ENCODE data around the gene ZNF14. TPM values are rescaled to one million over a fixed set of nuclear protein-coding genes. Genes with fewer than 3 reads are reported as not detected.

Gene ZNF14
- total and polyA plus RNA-seq, 2 donors (not counting 3 experiments of a cell fraction or from before 2014, with no cell fraction given): 0.65 to 2.6 TPM

DNA sequence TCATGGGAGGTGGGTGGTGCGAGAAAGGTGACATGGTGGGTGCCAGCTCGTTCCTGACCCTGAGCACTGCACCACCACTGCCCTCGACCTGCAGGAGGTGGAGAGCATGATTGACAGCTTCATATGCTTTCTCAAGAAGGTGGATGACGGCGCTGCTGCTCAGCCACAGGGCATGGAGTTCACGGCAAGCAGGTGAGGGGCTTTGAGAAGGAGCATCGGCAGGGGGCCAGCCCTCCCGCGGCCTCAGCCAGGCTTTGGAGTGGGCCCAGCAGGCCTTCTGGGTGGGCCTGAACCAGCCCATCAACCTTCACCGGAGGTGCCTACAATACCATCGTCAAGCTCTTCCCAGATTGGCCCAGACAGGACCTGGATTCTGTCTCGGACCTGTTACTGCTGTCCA is 18.9 kb upstream of the ZNF14 start:
- CTCF ChIA-PET: no interaction called here
- BruUV-seq (replicated peaks): no TSS peak

More for the DNA sequence above, 18.9 kb upstream of the ZNF14 start:
- FAIRE-seq (no peak), DNase-seq (ENCODE audit: low read depth, low spot score) (no peak)
- dilution Hi-C loops (cut with MboI; ENCODE audit: extremely low pct_ligation_motif_present, low sequenced_read_pairs): no loop called here
- POLR2A ChIA-PET: no interaction called here
- H3K9me1 ChIP-seq (replicated peaks; ENCODE audit: control insufficient read depth, extremely low read depth, insufficient read depth, low read length): no peaks in the 10 kb centered on the region
- no peaks in the 10 kb centered on the region for H3K79me2 ChIP-seq (ENCODE audit: control insufficient read depth, insufficient read depth, low read length)
- no peaks in the 10 kb centered on the region for H3K36me3 ChIP-seq (ENCODE audit: control insufficient read depth in 2 of 2, extremely low read depth in 1 of 2, insufficient read depth in 2 of 2, low read length in 2 of 2)
- H3K27ac ChIP-seq (ENCODE audit: insufficient read depth, low read depth, low read length): no peak overlapping the region
- no peak overlapping the region for H3K4me2 ChIP-seq (ENCODE audit: insufficient read depth, low read length)
- no peak overlapping the region for H2AFZ ChIP-seq (ENCODE audit: low read depth, low read length)
- intact Hi-C loops (cut with micrococcal nuclease): no loop called here
- H3K4me3 ChIP-seq (replicated peaks in 1 of 3; ENCODE audit: insufficient read depth in 1 of 3, low read depth in 1 of 3, low read length in 3 of 3): no peak overlapping the region
- no peak for TF ChIP-seq EZH2 (IDR thresholded peaks at IDR 0.05; ENCODE audit: borderline replicate concordance, low read depth, low read length, severe bottlenecking)
- no peak for TF ChIP-seq GATA2 (IDR thresholded peaks at IDR 0.05; ENCODE audit: insufficient read depth, insufficient read length, low read depth, low read length)
- no peak for TF ChIP-seq MYC (IDR thresholded peaks at IDR 0.05; ENCODE audit: low read depth, low read length)
- TF ChIP-seq FOS (IDR thresholded peaks at IDR 0.05; ENCODE audit: borderline replicate concordance, insufficient read depth, low read length): no peak
- TF ChIP-seq, protein P1, sequence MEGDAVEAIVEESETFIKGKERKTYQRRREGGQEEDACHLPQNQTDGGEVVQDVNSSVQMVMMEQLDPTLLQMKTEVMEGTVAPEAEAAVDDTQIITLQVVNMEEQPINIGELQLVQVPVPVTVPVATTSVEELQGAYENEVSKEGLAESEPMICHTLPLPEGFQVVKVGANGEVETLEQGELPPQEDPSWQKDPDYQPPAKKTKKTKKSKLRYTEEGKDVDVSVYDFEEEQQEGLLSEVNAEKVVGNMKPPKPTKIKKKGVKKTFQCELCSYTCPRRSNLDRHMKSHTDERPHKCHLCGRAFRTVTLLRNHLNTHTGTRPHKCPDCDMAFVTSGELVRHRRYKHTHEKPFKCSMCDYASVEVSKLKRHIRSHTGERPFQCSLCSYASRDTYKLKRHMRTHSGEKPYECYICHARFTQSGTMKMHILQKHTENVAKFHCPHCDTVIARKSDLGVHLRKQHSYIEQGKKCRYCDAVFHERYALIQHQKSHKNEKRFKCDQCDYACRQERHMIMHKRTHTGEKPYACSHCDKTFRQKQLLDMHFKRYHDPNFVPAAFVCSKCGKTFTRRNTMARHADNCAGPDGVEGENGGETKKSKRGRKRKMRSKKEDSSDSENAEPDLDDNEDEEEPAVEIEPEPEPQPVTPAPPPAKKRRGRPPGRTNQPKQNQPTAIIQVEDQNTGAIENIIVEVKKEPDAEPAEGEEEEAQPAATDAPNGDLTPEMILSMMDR (IDR thresholded peaks at IDR 0.05; ENCODE audit: extremely low read depth in 1 of 2, insufficient read depth in 1 of 2, low read depth in 1 of 2, low read length in 2 of 2): no peak
- TF ChIP-seq POLR2A (IDR thresholded peaks at IDR 0.05; ENCODE audit: low read depth, low read length): no peak
- no peak for TF ChIP-seq POLR2AphosphoS5 (IDR thresholded peaks at IDR 0.05; ENCODE audit: insufficient read depth, low read depth, low read length)
- no peak for TF ChIP-seq JUN (IDR thresholded peaks at IDR 0.05; ENCODE audit: borderline replicate concordance, insufficient read depth, insufficient read length, low read depth)
- TF ChIP-seq, protein P2, sequence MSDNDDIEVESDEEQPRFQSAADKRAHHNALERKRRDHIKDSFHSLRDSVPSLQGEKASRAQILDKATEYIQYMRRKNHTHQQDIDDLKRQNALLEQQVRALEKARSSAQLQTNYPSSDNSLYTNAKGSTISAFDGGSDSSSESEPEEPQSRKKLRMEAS (IDR thresholded peaks at IDR 0.05; ENCODE audit: insufficient read depth, insufficient read length): no peak
- peaks cover 2% of the 10 kb centered on the region for H3K9me3 ChIP-seq (replicated peaks; ENCODE audit: control insufficient read depth, insufficient read depth, low read length)
- H3K4me1 ChIP-seq (ENCODE audit: control insufficient read depth, extremely low read depth, insufficient read depth, low read length): no peaks in the 10 kb centered on the region
- no peaks in the 10 kb centered on the region for H4K20me1 ChIP-seq (replicated peaks; ENCODE audit: control insufficient read depth, extremely low read depth, insufficient read depth, low read length)
- no peak overlapping the region for H3K9ac ChIP-seq (replicated peaks; ENCODE audit: extremely low read depth, insufficient read depth, low read length)
- no peaks in the 10 kb centered on the region for H3K27me3 ChIP-seq (ENCODE audit: control insufficient read depth in 2 of 2, insufficient read depth in 2 of 2, low read length in 2 of 2)
